ENCODE data around the gene MLXIP.

- TF ChIP-seq CTCF (IDR thresholded peaks at IDR 0.05; ENCODE audit: low read length) = no peak
- no peak for TF ChIP-seq EZH2 (optimal IDR thresholded peaks at IDR 0.05; ENCODE audit: low read depth, low read length)
- no peak for TF ChIP-seq EZH2phosphoT487 (IDR thresholded peaks at IDR 0.05; ENCODE audit: low read length)
Measured at GRCh38 chr12:122040579-122041386, 37.8 kb upstream of the MLXIP start.

Data from MM.1S (cell line).